ENCODE results near the gene PAPLN.
"Not testable (repeated sequence)": the region's sequence is repeated elsewhere in the genome, so short reads cannot be mapped to it uniquely, and the experiment has no call there.

Gene PAPLN, protein sequence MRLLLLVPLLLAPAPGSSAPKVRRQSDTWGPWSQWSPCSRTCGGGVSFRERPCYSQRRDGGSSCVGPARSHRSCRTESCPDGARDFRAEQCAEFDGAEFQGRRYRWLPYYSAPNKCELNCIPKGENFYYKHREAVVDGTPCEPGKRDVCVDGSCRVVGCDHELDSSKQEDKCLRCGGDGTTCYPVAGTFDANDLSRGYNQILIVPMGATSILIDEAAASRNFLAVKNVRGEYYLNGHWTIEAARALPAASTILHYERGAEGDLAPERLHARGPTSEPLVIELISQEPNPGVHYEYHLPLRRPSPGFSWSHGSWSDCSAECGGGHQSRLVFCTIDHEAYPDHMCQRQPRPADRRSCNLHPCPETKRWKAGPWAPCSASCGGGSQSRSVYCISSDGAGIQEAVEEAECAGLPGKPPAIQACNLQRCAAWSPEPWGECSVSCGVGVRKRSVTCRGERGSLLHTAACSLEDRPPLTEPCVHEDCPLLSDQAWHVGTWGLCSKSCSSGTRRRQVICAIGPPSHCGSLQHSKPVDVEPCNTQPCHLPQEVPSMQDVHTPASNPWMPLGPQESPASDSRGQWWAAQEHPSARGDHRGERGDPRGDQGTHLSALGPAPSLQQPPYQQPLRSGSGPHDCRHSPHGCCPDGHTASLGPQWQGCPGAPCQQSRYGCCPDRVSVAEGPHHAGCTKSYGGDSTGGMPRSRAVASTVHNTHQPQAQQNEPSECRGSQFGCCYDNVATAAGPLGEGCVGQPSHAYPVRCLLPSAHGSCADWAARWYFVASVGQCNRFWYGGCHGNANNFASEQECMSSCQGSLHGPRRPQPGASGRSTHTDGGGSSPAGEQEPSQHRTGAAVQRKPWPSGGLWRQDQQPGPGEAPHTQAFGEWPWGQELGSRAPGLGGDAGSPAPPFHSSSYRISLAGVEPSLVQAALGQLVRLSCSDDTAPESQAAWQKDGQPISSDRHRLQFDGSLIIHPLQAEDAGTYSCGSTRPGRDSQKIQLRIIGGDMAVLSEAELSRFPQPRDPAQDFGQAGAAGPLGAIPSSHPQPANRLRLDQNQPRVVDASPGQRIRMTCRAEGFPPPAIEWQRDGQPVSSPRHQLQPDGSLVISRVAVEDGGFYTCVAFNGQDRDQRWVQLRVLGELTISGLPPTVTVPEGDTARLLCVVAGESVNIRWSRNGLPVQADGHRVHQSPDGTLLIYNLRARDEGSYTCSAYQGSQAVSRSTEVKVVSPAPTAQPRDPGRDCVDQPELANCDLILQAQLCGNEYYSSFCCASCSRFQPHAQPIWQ

GRCh38 chr14:73237219-73237785, at the start of gene PAPLN:
Gene PAPLN (plus strand): TSS chr14:73237506. CDS start chr14:73239779, 2,273 bp downstream.
- no peak for TF ChIP-seq POLR2A (IDR thresholded peaks at IDR 0.05; ENCODE audit: low read depth, low read length)
- FAIRE-seq (no peak), DNase-seq (ENCODE audit: insufficient read length, low spot score) (peak; percentile 46)

DNA sequence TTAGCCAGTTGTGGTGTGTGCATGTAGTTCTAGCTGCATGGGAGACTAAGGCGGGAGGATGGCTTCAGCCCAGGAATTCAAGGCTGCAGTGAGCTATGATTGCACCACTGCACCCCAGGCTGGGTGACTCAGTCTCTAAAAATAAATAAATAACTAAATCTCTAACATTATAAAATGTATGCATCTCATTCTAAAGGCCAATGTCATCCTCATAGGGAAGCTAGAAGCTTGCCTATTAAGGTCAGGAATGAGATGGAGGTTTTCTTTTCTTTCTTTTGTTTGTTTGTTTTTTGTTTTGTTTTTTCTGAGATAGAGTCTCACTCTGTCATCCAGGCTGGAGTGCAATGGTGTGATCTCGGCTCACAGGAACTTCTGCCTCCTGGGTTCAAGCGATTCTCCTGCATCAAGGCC, 48.8 kb upstream of the PAPLN start:
- no peak for TF ChIP-seq POLR2A (IDR thresholded peaks at IDR 0.05; ENCODE audit: low read depth, low read length)
- peak; percentile 33 for FAIRE-seq

GRCh38 chr14:73189651-73190050, 47.7 kb upstream of the PAPLN start:
- DNase-seq (ENCODE audit: insufficient read length, low spot score) = no peak
- FAIRE-seq = no peak
- no peak for TF ChIP-seq POLR2A (IDR thresholded peaks at IDR 0.05; ENCODE audit: low read depth, low read length)

More for the DNA sequence above, 48.8 kb upstream of the PAPLN start:
- DNase-seq (ENCODE audit: insufficient read length, low spot score) = peak; percentile 61

GRCh38 chr14:73191441-73191840, 45.9 kb upstream of the PAPLN start:
- no peak for FAIRE-seq
- no peak for DNase-seq (ENCODE audit: insufficient read length, low spot score)
- TF ChIP-seq POLR2A (IDR thresholded peaks at IDR 0.05; ENCODE audit: low read depth, low read length) = no peak

DNA sequence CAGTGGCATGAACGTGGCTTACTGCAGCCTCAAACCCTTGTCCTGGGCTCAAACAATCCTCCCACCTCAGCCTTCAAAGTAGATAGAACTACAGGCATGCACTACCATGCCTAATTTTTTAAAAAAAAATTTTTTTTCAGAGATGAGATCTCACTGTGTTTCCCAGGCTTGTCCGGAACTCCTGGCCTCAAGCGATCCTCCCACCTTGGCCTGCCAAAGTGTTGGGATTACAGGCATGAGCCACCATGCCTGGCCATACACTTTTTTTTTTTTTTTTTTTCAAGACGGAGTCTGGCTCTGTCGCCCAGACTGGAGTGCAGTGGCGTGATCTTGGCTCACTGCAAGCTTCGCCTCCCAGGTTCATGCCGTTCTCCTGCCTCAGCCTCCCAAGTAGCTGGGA, 43.0 kb upstream of the PAPLN start:
- DNase-seq (ENCODE audit: insufficient read length, low spot score); FAIRE-seq: not testable (repeated sequence)

DNA sequence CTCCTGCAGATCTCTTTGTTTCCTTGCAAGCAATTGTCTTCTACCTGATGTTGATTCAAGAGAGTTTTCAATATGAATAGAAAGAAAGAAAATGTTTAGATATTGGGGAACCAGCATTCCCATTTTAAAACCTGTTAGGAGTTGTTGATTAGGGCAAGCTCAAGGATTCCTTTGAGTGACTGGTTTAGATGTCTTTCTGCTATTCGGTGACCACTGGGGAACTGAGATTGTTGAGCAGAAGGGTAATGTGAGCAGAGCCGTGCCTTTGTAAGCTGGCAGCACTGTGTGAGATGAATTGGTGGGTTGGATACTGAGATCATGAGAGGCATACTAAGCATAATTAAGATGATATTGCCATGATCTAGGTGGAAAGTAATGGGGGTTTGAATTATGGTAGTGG, 39.1 kb upstream of the PAPLN start:
- TF ChIP-seq POLR2A (IDR thresholded peaks at IDR 0.05; ENCODE audit: low read depth, low read length) = no peak
- DNase-seq (ENCODE audit: insufficient read length, low spot score) (no peak), FAIRE-seq (peak; percentile 27)

GRCh38 chr14:73203527-73203926, 33.8 kb upstream of the PAPLN start:
- no peak for FAIRE-seq
- TF ChIP-seq POLR2A (IDR thresholded peaks at IDR 0.05; ENCODE audit: low read depth, low read length) = no peak

DNA sequence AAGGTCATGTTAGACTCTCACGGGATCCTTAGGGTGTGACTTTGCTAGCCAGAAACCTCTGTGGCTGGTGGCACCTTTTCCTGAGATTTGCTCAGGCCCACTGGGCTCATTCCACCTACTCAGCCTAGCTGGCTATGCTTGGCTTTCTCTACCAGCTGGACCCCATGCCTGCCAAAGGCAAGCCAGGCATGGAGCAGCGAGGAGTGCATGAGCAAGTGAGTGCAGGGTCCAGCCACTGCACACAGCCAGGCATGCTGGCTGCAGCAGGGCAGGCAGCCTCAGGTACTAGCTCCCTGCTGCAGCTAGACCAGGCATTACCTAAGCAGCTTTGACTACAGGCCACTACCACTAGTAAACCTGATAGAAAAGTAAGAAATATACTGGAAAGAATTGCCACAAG, 29.7 kb upstream of the PAPLN start:
- TF ChIP-seq POLR2A (IDR thresholded peaks at IDR 0.05; ENCODE audit: low read depth, low read length) = no peak
- DNase-seq (ENCODE audit: insufficient read length, low spot score) (no peak), FAIRE-seq (no peak)

More at GRCh38 chr14:73203527-73203926, 33.8 kb upstream of the PAPLN start:
- DNase-seq (ENCODE audit: insufficient read length, low spot score) = no peak

DNA sequence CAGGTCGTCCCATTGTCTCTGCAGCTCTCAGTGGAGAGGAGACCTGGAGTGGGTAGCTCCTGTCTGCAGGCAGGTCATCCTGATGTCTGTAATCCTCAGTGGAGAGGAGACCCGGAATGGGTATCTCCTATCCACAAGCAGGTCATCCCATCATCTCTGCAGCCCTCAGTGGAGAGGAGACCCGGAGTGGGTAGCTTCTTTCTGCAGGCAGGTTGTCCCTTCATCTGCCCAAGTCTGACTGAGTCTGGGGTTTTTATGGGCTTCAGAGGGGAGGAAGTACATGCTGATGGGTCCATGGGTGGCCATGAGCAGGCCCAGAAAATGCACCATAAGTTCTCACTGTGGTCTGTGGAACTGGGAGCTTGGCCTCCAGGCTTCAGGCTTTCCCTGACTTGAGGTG, 28.9 kb upstream of the PAPLN start:
- no peak for TF ChIP-seq POLR2A (IDR thresholded peaks at IDR 0.05; ENCODE audit: low read depth, low read length)
- FAIRE-seq (no peak), DNase-seq (ENCODE audit: insufficient read length, low spot score) (no peak)

DNA sequence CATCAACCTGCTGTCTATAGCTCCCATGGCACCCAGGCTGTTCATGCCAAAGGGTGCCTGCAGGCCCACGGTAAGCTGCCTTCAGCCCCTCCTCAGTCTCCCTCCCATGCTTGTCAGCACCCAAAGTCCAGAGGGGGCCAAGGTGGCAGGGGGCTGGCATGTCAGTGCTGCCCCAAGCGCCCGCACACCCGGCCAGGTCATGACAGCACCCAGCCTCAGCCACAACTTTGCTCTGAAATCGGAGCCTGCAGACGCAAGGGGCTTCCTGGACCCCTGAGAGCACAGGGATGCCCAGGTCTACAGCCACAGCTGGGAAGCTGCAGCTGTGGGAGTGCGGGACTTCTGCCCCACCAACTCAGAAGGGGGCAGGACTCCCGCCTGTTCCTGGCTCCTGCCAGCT, 28.5 kb upstream of the PAPLN start:
- no peak for TF ChIP-seq POLR2A (IDR thresholded peaks at IDR 0.05; ENCODE audit: low read depth, low read length)
- DNase-seq (ENCODE audit: insufficient read length, low spot score) (no peak), FAIRE-seq (no peak)

- DNase-seq (ENCODE audit: insufficient read length, low spot score) (no peak), FAIRE-seq (no peak)
- TF ChIP-seq POLR2A (IDR thresholded peaks at IDR 0.05; ENCODE audit: low read depth, low read length) = no peak
These were observed 27.4 kb upstream of the PAPLN start for GRCh38 chr14:73209953-73210352.

- no peak for TF ChIP-seq POLR2A (IDR thresholded peaks at IDR 0.05; ENCODE audit: low read depth, low read length)
- no peak for FAIRE-seq
These were observed 25.9 kb upstream of the PAPLN start for GRCh38 chr14:73211251-73212040.

GRCh38 chr14:73216030-73216429, 21.3 kb upstream of the PAPLN start:
- no peak for TF ChIP-seq POLR2A (IDR thresholded peaks at IDR 0.05; ENCODE audit: low read depth, low read length)
- FAIRE-seq (no peak), DNase-seq (ENCODE audit: insufficient read length, low spot score) (no peak)

More at GRCh38 chr14:73211251-73212040, 25.9 kb upstream of the PAPLN start:
- no peak for DNase-seq (ENCODE audit: insufficient read length, low spot score)

Data from H54 (cell line).